Neural cell (in vitro differentiated cells): ENCODE measurements around the gene ITGAE. TPM values are rescaled to one million over a fixed set of nuclear protein-coding genes. Genes with fewer than 3 reads are reported as not detected.

ENCODE experiments used
- H2AFZ ChIP-seq: fragments of 200-600, 300-800 bp; sonication (generic), shearing (Covaris generic); 2 replicates; pipeline ENCODE4 v1.6.0; 2014; ENCODE audit warnings: low read depth, mild to moderate bottlenecking, antibody characterized with exemption, low read length, moderate library complexity
- H3F3A ChIP-seq: fragments of 200-600 bp; shearing (Covaris generic); 2 replicates; pipeline ENCODE4 v1.6.1; 2016; ENCODE audit warnings: mild to moderate bottlenecking, moderate library complexity, mixed read lengths, antibody characterized with exemption, low read length; ENCODE audit not compliant: insufficient read depth, poor library complexity, severe bottlenecking
- H3K27ac ChIP-seq: fragments of 200-600, 300-800 bp; sonication (generic), shearing (Covaris generic); 2 replicates; pipeline ENCODE4 v1.5.1; 2014; ENCODE audit warnings: mild to moderate bottlenecking, low read length, moderate library complexity
- H3K27me3 ChIP-seq: fragments of 300-800, 200-600 bp; sonication (generic), shearing (Covaris generic); 2 replicates; pipeline ENCODE4 v1.6.0; 2014; ENCODE audit warnings: mild to moderate bottlenecking, low read depth, low read length, moderate library complexity; ENCODE audit not compliant: insufficient read depth
- H3K36me3 ChIP-seq: fragments of 300-800, 200-600 bp; sonication (generic), shearing (Covaris generic); 2 replicates; pipeline ENCODE4 v1.5.1; 2014; ENCODE audit warnings: mild to moderate bottlenecking, antibody characterized with exemption, low read length, moderate library complexity; ENCODE audit not compliant: insufficient read depth
- H3K4me2 ChIP-seq: fragments of 300-800, 200-600 bp; sonication (generic), shearing (Covaris generic); 2 replicates; pipeline ENCODE4 v1.6.0; 2014; ENCODE audit warnings: mild to moderate bottlenecking, low read length
- H3K4me3 ChIP-seq: fragments of 300-800, 200-600 bp; sonication (generic), shearing (Covaris generic); 2 replicates; pipeline ENCODE4 v1.5.1; 2014; ENCODE audit warnings: mild to moderate bottlenecking, low read length, moderate library complexity
- H3K79me2 ChIP-seq: fragments of 200-600 bp; shearing (Covaris generic); replicated peaks from 2 replicates; pipeline ENCODE4 v1.6.0; 2014; ENCODE audit warnings: mild to moderate bottlenecking, low read length, moderate library complexity; ENCODE audit not compliant: insufficient read depth
- H3K9ac ChIP-seq: fragments of 300-800, 200-600 bp; sonication (generic), shearing (Covaris generic); 2 replicates; pipeline ENCODE4 v1.6.1; 2016; ENCODE audit warnings: mild to moderate bottlenecking, low read length, mixed read lengths
- H3K9me2 ChIP-seq: fragments of 200-600 bp; shearing (Covaris generic); 2 replicates; pipeline ENCODE4 v1.6.1; 2016; ENCODE audit warnings: mild to moderate bottlenecking, low read length, mixed read lengths; ENCODE audit not compliant: insufficient read depth
- H3K9me3 ChIP-seq: fragments of 200-600, 300-800 bp; sonication (generic), shearing (Covaris generic); 2 replicates; pipeline ENCODE4 v1.6.1; 2016; ENCODE audit warnings: mild to moderate bottlenecking, mixed run types, low read length, moderate library complexity, mixed read lengths
- H4K20me1 ChIP-seq: fragments of 200-600 bp; shearing (Covaris generic); 2 replicates; pipeline ENCODE4 v1.6.1; 2016; ENCODE audit warnings: mild to moderate bottlenecking, mixed run types; ENCODE audit not compliant: insufficient read depth
- CTCF ChIP-seq: fragments of 450-650 bp; IDR thresholded peaks from 2 replicates; pipeline ENCODE4 v1.5.1; 2014; ENCODE audit warnings: antibody characterized with exemption, mild to moderate bottlenecking, moderate library complexity; ENCODE audit not compliant: poor library complexity, severe bottlenecking
- EP300 ChIP-seq: fragments of 450-650 bp; conservative IDR thresholded peaks from 2 replicates; pipeline ENCODE4 v1.6.1; 2014; ENCODE audit warnings: antibody characterized with exemption, mild to moderate bottlenecking, moderate library complexity; ENCODE audit not compliant: poor library complexity, severe bottlenecking
- EZH2 ChIP-seq: fragments of 200-600, 300-800 bp; shearing (Covaris generic), sonication (generic); IDR thresholded peaks from 2 replicates; pipeline ENCODE4 v1.6.1; 2014; ENCODE audit warnings: antibody characterized with exemption, low read length, borderline replicate concordance, mild to moderate bottlenecking; ENCODE audit not compliant: insufficient read depth, poor library complexity, severe bottlenecking
- MXI1 ChIP-seq: fragments of 450-650 bp; conservative IDR thresholded peaks from 2 replicates; pipeline ENCODE4 v1.6.1; 2014; ENCODE audit warnings: antibody characterized with exemption, mild to moderate bottlenecking; ENCODE audit not compliant: poor library complexity, severe bottlenecking
- POLR2AphosphoS5 ChIP-seq: IDR thresholded peaks from 2 replicates; pipeline ENCODE4 v1.6.1; 2012
- RAD21 ChIP-seq: fragments of 450-650 bp; conservative IDR thresholded peaks from 2 replicates; pipeline ENCODE4 v1.6.1; 2014; ENCODE audit warnings: antibody characterized with exemption, mild to moderate bottlenecking, moderate library complexity
- SMC3 ChIP-seq: fragments of 450-650 bp; conservative IDR thresholded peaks from 2 replicates; pipeline ENCODE4 v1.6.1; 2014; ENCODE audit warnings: antibody characterized with exemption, mild to moderate bottlenecking, moderate library complexity; ENCODE audit not compliant: poor library complexity
- TAF1 ChIP-seq: IDR thresholded peaks from 2 replicates; pipeline ENCODE4 v1.6.1; 2012; ENCODE audit warnings: low read depth
- polyA plus RNA-seq: library from polyadenylated mRNA; depleted of rRNA; stranded (reverse); fragments of >200 nt; gene quantifications from 2 replicates; pipeline ENCODE4 v1.2.3, GENCODE V29; 2014
- TF ChIP-seq, protein P1 (sequence below): IDR thresholded peaks from 2 replicates; pipeline ENCODE4 v1.6.1; 2012; ENCODE audit warnings: borderline replicate concordance

The ITGAE gene
- polyA plus RNA-seq, 1 donor from 2014 or later, result 169 TPM

GRCh38 chr17:3848229-3848835 lies 47.3 kb upstream of the ITGAE start:
- TF ChIP-seq TAF1 (no peak), SMC3 (no peak), MXI1 (no peak), EP300 (no peak)
- TF ChIP-seq, protein P1, sequence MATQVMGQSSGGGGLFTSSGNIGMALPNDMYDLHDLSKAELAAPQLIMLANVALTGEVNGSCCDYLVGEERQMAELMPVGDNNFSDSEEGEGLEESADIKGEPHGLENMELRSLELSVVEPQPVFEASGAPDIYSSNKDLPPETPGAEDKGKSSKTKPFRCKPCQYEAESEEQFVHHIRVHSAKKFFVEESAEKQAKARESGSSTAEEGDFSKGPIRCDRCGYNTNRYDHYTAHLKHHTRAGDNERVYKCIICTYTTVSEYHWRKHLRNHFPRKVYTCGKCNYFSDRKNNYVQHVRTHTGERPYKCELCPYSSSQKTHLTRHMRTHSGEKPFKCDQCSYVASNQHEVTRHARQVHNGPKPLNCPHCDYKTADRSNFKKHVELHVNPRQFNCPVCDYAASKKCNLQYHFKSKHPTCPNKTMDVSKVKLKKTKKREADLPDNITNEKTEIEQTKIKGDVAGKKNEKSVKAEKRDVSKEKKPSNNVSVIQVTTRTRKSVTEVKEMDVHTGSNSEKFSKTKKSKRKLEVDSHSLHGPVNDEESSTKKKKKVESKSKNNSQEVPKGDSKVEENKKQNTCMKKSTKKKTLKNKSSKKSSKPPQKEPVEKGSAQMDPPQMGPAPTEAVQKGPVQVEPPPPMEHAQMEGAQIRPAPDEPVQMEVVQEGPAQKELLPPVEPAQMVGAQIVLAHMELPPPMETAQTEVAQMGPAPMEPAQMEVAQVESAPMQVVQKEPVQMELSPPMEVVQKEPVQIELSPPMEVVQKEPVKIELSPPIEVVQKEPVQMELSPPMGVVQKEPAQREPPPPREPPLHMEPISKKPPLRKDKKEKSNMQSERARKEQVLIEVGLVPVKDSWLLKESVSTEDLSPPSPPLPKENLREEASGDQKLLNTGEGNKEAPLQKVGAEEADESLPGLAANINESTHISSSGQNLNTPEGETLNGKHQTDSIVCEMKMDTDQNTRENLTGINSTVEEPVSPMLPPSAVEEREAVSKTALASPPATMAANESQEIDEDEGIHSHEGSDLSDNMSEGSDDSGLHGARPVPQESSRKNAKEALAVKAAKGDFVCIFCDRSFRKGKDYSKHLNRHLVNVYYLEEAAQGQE, result no peak
- Histone ChIP-seq H3K9ac (no peak overlapping the region), H3K27ac (no peak overlapping the region), H3K36me3 (no peaks in the 10 kb centered on the region), H3F3A (no peaks in the 10 kb centered on the region), H3K79me2 (peaks cover 23% of the 10 kb centered on the region), H3K9me3 (no peaks in the 10 kb centered on the region), H3K9me2 (no peaks in the 10 kb centered on the region), H3K27me3 (no peaks in the 10 kb centered on the region), H3K4me3 (no peak overlapping the region), H3K4me2 (no peak overlapping the region), H4K20me1 (no peaks in the 10 kb centered on the region), H2AFZ (no peak overlapping the region)

DNA sequence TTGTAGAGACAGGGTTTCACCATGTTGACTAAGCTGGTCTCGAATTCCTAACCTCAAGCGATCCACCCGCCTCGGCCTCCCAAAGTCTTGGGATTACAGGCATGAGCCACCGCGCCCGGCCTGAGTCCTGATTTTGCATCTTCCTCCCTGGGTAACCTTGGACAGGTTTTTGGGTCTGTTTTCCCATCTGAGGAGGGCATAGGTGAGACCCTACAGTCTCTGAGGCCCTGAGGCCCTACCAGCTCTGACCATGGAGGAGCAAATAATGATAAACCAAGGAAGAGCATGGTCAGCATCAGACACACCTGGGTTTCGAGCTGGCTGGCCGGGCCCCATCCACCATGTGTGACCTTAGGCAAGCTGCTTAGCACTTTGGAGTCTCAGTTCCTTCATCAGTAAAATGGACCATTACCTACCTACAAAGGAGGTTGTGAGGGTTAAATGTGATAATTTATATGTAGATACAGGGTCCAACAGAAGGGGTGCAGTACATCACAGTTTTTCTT lies 46.2 kb upstream of the ITGAE start:
- no peak overlapping the region for H3K4me3 ChIP-seq
- no peaks in the 10 kb centered on the region for H4K20me1 ChIP-seq
- H3K4me2 ChIP-seq, result no peak overlapping the region
- H3F3A ChIP-seq, result no peaks in the 10 kb centered on the region
- H3K9me2 ChIP-seq, result no peaks in the 10 kb centered on the region
- H3K9me3 ChIP-seq, result no peaks in the 10 kb centered on the region
- no peak for TF ChIP-seq CTCF
- no peak for TF ChIP-seq MXI1
- TF ChIP-seq TAF1, result no peak
- no peak for TF ChIP-seq EP300
- no peak for TF ChIP-seq RAD21
- no peak for TF ChIP-seq EZH2
- TF ChIP-seq, protein P1, result no peak
- TF ChIP-seq SMC3, result no peak
- no peak for TF ChIP-seq POLR2AphosphoS5
- no peaks in the 10 kb centered on the region for H3K36me3 ChIP-seq
- peaks cover 30% of the 10 kb centered on the region for H3K79me2 ChIP-seq
- H3K27me3 ChIP-seq, result no peaks in the 10 kb centered on the region
- H3K27ac ChIP-seq, result no peak overlapping the region
- no peak overlapping the region for H2AFZ ChIP-seq
- no peak overlapping the region for H3K9ac ChIP-seq
